HG03558 (cell line): ENCODE results near the gene EYA2.
"Not testable (repeated sequence)": the region's sequence is repeated elsewhere in the genome, so short reads cannot be mapped to it uniquely, and the experiment has no call there.

ENCODE experiments used
- ATAC-seq: cut with Tn5 transposase; IDR thresholded peaks from one replicate; pipeline ENCODE4 v1.9.1; 2021; ENCODE audit warnings: moderate number of reproducible peaks; ENCODE audit not compliant: unreplicated experiment; ENCODE audit errors: extremely low read depth

The EYA2 gene

GRCh38 chr20:46951405-46951804 lies 56.8 kb downstream of the EYA2 start:
- no peak for ATAC-seq

GRCh38 chr20:46951840-46952497 lies 57.3 kb downstream of the EYA2 start:
- ATAC-seq = no peak

GRCh38 chr20:46953596-46953995 lies 59.0 kb downstream of the EYA2 start:
- ATAC-seq = no peak

GRCh38 chr20:46954490-46955038 lies 59.9 kb downstream of the EYA2 start:
- no peak for ATAC-seq

- ATAC-seq = no peak
These were observed 61.2 kb downstream of the EYA2 start for GRCh38 chr20:46955601-46956556.

GRCh38 chr20:46959081-46959692 lies 64.5 kb downstream of the EYA2 start:
- no peak for ATAC-seq

- ATAC-seq = no peak
These were observed 65.2 kb downstream of the EYA2 start for GRCh38 chr20:46959821-46960220.

GRCh38 chr20:46960536-46960935 lies 65.9 kb downstream of the EYA2 start:
- no peak for ATAC-seq

- not testable (repeated sequence) for ATAC-seq
These were observed 67.3 kb downstream of the EYA2 start for GRCh38 chr20:46961968-46962367.

- ATAC-seq = no peak
These were observed 68.0 kb downstream of the EYA2 start for GRCh38 chr20:46962452-46963195.

- no peak for ATAC-seq
These were observed 68.5 kb downstream of the EYA2 start for GRCh38 chr20:46963196-46963529.

GRCh38 chr20:46963758-46964617 lies 69.3 kb downstream of the EYA2 start:
- no peak for ATAC-seq

GRCh38 chr20:46964618-46965455 lies 70.2 kb downstream of the EYA2 start:
- no peak for ATAC-seq

- ATAC-seq = no peak
These were observed 70.8 kb downstream of the EYA2 start for GRCh38 chr20:46965477-46965876.

- ATAC-seq = no peak
These were observed 73.0 kb downstream of the EYA2 start for GRCh38 chr20:46967646-46968045.

GRCh38 chr20:46970937-46971630 lies 76.4 kb downstream of the EYA2 start:
- ATAC-seq = no peak

GRCh38 chr20:46973766-46974165 lies 79.1 kb downstream of the EYA2 start:
- ATAC-seq = no peak
